Activated CD4-positive, alpha-beta T cell treated with anti-CD3 and anti-CD28 coated beads, Interleukin-2, amount 10 ng/mL, durations not matched to agents 24 days and 14 days (primary cell): ENCODE results near the gene PER1. TPM values are rescaled to one million over a fixed set of nuclear protein-coding genes. Genes with fewer than 3 reads are reported as not detected.
A peak's percentile ranks its signal among the peaks of the same experiment; 100 is the strongest.
"Not testable (repeated sequence)": the region's sequence is repeated elsewhere in the genome, so short reads cannot be mapped to it uniquely, and the experiment has no call there.

Experiments
- DNase-seq: peaks from one replicate; pipeline ENCODE4 v3.0.0; 2022
- H3K27ac Mint-ChIP-seq: one replicate; pipeline ENCODE4 v1.8.0; 2022; ENCODE audit warnings: mild to moderate bottlenecking, mixed read lengths
- H3K27me3 Mint-ChIP-seq: one replicate; pipeline ENCODE4 v1.8.0; 2022; ENCODE audit warnings: mixed read lengths
- H3K36me3 Mint-ChIP-seq: one replicate; pipeline ENCODE4 v1.8.0; 2022; ENCODE audit warnings: low read depth, mild to moderate bottlenecking, mixed read lengths
- H3K4me1 Mint-ChIP-seq: one replicate; pipeline ENCODE4 v1.8.0; 2021; ENCODE audit warnings: mixed read lengths
- H3K4me3 Mint-ChIP-seq: one replicate; pipeline ENCODE4 v1.8.0; 2022; ENCODE audit warnings: mild to moderate bottlenecking, moderate library complexity, mixed read lengths
- H3K9me3 Mint-ChIP-seq: one replicate; pipeline ENCODE4 v1.8.0; 2021; ENCODE audit warnings: mixed read lengths
- intact Hi-C: fragments of 100-400 bp; cut with micrococcal nuclease; formaldehyde crosslinking; loops from one replicate; pipeline ENCODE4 v1.15.1; 2023
- total RNA-seq: library from RNA; stranded (reverse); gene quantifications from 2 replicates; pipeline ENCODE4 v1.2.3, GENCODE V29; 2022

PER1 gene
- total RNA-seq, 1 donor from 2014 or later, result 41.7 TPM

DNA sequence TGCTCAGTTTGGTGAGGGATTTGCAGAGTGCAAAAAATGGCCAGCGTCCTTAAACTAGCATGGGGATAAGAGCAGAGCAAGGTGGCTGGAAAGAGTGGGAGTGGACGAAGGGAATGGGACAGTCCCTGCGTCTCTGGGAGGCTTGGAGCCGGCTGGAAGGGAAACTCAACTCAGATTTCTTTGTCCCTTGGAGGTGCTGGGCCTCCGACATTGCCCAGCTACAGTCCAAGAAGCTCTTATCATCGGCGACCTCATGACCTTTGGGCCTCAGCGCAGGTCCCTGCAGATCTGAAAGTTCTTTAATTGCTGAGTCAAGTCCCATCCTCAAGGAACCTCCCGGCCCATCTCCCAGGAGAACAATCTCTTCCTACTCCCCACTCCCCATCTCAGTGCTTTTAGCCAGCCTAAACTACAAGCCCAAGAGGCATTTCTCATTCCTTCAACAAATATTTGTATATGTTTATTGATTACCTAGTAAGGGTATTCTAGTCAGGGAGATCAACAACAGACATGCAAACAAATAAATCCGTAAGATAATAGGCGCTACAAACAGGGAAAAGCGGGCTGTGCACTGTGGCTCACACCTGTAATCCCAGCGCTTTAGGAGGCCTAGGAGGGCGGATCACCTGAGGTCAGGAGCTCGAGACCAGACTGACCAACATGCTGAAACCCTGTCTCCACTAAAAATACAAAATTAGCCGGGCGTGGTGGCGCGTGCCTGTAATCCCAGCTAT, 25.0 kb upstream of the PER1 start:
- Mint-ChIP-seq H3K36me3 (no peaks in the 10 kb centered on the region), H3K9me3 (no peaks in the 10 kb centered on the region), H3K27me3 (peaks cover 3% of the 10 kb centered on the region), H3K4me1 (peaks cover 41% of the 10 kb centered on the region), H3K27ac (peak overlapping the region; percentile 61), H3K4me3 (peak overlapping the region; percentile 98)
- DNase-seq, result peak; percentile 60
- intact Hi-C loops, result no loop called here

DNA sequence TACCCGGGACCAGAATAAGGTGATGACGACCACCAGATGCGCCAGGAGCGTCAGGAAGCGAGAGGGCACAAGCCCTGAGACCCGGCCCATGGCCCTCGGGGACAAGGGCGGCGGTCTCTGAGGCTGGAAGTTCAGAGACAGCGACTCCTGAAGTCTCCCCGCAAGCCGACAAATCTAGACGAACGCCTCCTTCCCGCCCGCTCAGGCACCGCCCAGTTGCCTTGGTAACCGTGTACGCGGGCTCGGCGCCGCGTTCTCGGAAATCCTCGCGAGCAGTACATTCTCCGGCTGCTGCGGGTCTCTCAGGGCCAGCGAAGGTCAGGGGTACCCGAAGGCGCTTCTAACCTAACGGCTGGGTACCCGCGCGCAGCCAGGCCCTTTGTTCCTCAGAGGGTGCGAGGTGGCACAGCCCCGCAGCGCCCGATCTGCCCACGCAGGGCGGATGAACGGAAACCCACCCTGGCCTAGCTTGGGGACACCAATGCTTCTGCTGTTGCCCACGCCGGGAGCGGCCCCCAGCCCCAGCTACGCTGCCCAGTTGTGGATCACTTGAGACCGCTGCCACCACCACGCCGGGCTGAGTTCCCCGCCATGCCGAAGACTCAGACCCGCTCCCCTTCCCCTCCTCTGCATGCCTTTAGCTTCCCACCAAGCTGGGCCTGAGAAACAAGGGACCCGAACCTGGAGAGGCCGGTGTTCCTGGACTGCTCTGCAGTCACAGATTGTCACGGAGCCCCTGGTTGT, 24.2 kb upstream of the PER1 start, which contains the start of gene TMEM107:
TMEM107 (minus strand) TSS at position 184 of the 744 bp plus-strand sequence; CDS start at position 90, 94 bp downstream.
- H3K27ac Mint-ChIP-seq, result peak within 1 kb of the TSS; percentile 94
- peaks cover 38% of the 10 kb centered on the region for H3K4me1 Mint-ChIP-seq
- DNase-seq, result peak; percentile 97
- H3K36me3 Mint-ChIP-seq, result no peaks in the 10 kb centered on the region
- H3K27me3 Mint-ChIP-seq, result no peaks in the 10 kb centered on the region
- H3K4me3 Mint-ChIP-seq, result peak within 1 kb of the TSS; percentile 98
- no peaks in the 10 kb centered on the region for H3K9me3 Mint-ChIP-seq
- intact Hi-C loops, result no loop called here

DNA sequence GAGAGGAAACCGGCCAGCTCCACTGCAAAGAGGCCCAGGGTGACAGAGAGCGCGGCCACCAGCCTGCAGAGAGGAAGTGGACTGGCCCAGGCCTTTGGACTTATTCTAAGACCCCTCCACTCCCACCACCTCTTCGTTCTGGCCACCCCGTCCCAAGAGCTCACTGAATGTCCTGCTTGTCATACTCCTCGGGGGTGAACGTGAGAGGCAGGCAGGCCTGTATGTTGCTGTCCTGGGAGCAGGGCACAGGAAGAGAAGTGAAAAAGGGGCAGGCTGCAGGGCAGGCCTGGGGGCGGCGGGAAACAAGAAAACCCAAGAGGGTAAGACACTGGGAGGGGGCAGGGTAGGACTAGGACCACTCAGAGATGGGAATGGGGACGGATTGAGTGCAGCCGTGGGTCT, 23.6 kb upstream of the PER1 start:
- Mint-ChIP-seq H3K27me3 (no peaks in the 10 kb centered on the region), H3K4me1 (peaks cover 38% of the 10 kb centered on the region), H3K27ac (peak overlapping the region; percentile 94), H3K9me3 (no peaks in the 10 kb centered on the region), H3K4me3 (peak overlapping the region; percentile 98), H3K36me3 (no peaks in the 10 kb centered on the region)
- intact Hi-C loops, result no loop called here
- DNase-seq, result no peak

DNA sequence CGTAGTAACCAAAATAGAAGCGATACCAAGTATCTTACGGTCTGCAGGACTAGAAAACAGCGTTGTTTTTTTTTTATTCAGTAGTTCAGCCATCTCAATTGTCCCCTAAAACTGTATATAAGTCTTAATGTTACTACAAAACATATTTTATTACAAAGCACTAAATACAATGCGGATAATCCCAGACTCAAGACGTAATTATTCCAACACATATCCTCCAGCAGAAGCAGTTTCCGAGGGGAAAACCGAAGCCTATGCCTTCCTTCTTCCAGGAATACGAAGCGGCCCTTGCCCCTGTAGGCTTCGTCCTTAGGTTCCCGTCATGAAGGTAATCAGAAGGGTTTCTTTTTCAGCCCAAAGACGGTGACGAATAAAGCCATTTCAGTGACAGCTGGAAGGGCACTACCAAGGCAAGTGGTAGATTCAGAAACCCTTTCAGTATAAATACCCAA, 21.7 kb upstream of the PER1 start:
- Mint-ChIP-seq H3K36me3 (no peaks in the 10 kb centered on the region), H3K27ac (peak overlapping the region; percentile 99), H3K27me3 (no peaks in the 10 kb centered on the region), H3K4me1 (peaks cover 38% of the 10 kb centered on the region), H3K4me3 (peak overlapping the region; percentile 98), H3K9me3 (no peaks in the 10 kb centered on the region)
- peak; percentile 73 for DNase-seq
- intact Hi-C loops, result loop anchor here (1.0 to 5.0 kb wide), 6 partner anchors 10 to 73 kb away; partner anchors contain the start of genes CTC1 and PFAS

DNA sequence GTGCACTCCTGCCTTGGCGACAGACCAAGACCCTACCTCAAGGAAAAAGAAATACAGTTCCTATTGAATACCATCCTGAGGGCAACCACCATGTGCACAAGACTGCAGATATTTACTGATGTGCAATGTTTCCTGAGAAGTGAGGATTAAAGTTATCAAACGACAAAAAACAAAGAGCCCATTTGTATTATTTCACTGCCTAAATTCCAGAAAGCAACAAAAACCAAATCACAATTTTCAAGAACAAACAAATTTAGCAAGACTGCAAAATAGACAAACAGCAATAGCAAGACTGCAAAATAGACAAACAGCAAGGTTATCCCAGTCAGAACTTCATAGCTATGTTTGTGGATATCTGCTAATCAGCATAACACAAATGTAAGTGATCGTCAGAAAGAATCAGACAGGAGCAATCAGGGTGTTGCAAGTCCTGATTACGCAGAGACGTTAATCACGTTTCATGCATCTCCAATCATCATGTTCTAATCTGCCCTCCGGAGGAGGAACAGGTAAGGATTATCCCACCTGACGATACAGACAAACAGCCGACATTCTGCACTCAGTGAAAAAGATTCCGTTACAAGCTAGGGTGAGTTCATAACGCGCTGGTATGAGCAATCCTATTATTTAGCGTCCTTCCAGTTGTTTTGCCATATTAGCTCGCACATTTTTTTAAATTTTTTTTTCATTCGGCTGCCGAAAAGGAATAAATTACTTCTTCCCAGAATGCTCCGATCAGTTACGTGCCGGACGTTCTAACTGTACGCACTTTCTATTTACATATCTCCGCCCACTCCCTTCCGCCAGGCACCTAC, 21.1 kb upstream of the PER1 start:
- Mint-ChIP-seq H3K9me3 (no peaks in the 10 kb centered on the region), H3K4me1 (peaks cover 38% of the 10 kb centered on the region)

DNA sequence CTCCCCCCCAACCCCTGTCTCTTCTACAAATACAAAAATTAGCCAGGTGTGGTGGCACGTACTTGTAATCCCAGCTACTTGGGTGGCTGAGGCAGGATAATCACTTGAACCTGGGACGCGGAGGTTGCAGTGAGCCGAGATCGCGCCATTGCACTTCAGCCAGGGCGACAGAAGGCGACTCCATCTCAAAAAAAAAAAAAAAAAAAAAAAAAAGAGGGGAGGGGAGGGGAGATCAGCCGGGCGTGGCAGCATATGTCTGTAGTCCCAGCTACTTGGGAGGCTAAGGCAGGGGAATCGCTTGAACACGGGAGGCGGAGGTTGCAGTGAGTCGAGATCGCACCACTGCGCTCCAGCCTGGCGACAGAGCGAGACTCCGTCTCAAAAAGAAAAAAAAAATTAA, 18.0 kb upstream of the PER1 start:
- H3K27ac Mint-ChIP-seq, H3K4me3 Mint-ChIP-seq, DNase-seq, H3K27me3 Mint-ChIP-seq, H3K36me3 Mint-ChIP-seq, H3K9me3 Mint-ChIP-seq: not testable (repeated sequence)
- intact Hi-C loops, result loop anchor here (5.0 kb wide), 1 partner anchor 77 kb away; the partner anchor contains the start of genes CTC1 and PFAS
- peaks cover 28% of the 10 kb centered on the region for H3K4me1 Mint-ChIP-seq

More for the DNA sequence above, 21.1 kb upstream of the PER1 start:
- H3K4me3 Mint-ChIP-seq, result peak overlapping the region; percentile 98
- H3K27ac Mint-ChIP-seq, result peak overlapping the region; percentile 99
- DNase-seq, result peak; percentile 93
- no peaks in the 10 kb centered on the region for H3K36me3 Mint-ChIP-seq
- intact Hi-C loops, result loop anchor here (1.0 to 5.0 kb wide), 6 partner anchors 9 to 74 kb away; partner anchors contain the start of genes CTC1 and PFAS
- H3K27me3 Mint-ChIP-seq, result no peaks in the 10 kb centered on the region

DNA sequence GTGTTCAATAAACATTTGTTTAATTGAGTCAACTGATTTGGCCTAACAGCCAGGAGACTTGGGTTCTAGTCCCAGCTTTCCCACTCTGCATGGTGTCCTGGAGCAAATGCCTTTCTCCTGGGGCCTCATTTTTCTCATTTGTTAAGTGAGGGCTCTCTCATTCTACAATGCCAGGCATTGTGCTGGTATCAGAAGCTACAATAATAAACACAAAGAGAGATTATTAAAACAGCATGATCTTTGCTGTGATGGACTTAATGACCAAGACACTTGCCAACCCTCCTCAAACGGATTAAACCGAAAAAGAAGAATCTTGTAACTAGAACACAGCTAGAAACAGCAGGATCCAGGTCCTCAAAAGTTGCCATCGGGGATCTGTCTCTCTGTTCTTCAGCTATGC, 15.3 kb upstream of the PER1 start:
- no peak overlapping the region for H3K27ac Mint-ChIP-seq
- no peaks in the 10 kb centered on the region for H3K27me3 Mint-ChIP-seq
- H3K9me3 Mint-ChIP-seq, result no peaks in the 10 kb centered on the region
- H3K36me3 Mint-ChIP-seq, result peaks cover 2% of the 10 kb centered on the region
- DNase-seq, result no peak
- intact Hi-C loops, result no loop called here
- no peak overlapping the region for H3K4me3 Mint-ChIP-seq
- peaks cover 26% of the 10 kb centered on the region for H3K4me1 Mint-ChIP-seq

DNA sequence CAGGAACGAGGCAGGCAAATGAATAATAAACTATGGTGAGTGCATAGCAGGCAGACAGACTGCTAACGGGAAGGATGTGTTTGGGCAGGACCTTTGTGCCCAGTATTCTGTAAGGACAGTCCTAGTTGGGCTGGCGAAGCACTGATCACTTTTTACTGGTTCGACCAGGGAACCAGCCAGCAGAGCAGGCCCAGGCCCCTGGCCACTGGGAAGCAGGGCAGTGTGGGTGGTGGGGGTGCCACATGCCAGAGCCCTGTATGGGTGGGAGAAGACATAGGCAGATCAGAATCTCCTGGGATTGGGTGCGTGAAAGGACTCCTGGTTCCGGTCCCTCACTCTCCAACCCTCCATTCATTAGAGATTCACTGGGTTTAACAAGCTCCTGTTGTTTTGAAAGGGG, 14.5 kb upstream of the PER1 start:
- no peaks in the 10 kb centered on the region for H3K27me3 Mint-ChIP-seq
- intact Hi-C loops, result no loop called here
- H3K4me1 Mint-ChIP-seq, result peaks cover 26% of the 10 kb centered on the region
- H3K27ac Mint-ChIP-seq, result no peak overlapping the region
- no peak for DNase-seq
- H3K9me3 Mint-ChIP-seq, result no peaks in the 10 kb centered on the region
- no peak overlapping the region for H3K4me3 Mint-ChIP-seq
- H3K36me3 Mint-ChIP-seq, result peaks cover 5% of the 10 kb centered on the region

DNA sequence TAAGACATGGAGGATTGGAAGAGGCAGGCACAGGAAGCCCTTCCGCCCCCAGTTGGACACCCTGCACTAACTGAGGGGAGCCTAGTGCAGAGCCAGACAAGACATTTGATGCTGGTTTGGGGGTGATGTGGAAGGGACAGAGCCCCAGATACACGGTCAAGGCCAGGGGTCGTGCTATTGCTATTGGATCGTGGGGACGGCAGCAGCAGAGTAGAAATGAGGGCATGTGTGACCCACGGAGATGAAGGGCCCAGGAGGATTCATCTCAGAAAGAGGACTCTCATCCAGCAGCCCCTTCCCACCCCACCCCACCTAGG, 12.6 kb upstream of the PER1 start:
- peak overlapping the region; percentile 99 for H3K27ac Mint-ChIP-seq
- H3K9me3 Mint-ChIP-seq, result no peaks in the 10 kb centered on the region
- peak overlapping the region; percentile 92 for H3K4me3 Mint-ChIP-seq
- peaks cover 44% of the 10 kb centered on the region for H3K4me1 Mint-ChIP-seq
- intact Hi-C loops, result loop anchor here (1.0 kb wide), 2 partner anchors 9 to 23 kb away; no protein-coding TSS in a partner anchor
- DNase-seq, result peak; percentile 76
- H3K27me3 Mint-ChIP-seq, result no peaks in the 10 kb centered on the region
- H3K36me3 Mint-ChIP-seq, result peaks cover 24% of the 10 kb centered on the region

DNA sequence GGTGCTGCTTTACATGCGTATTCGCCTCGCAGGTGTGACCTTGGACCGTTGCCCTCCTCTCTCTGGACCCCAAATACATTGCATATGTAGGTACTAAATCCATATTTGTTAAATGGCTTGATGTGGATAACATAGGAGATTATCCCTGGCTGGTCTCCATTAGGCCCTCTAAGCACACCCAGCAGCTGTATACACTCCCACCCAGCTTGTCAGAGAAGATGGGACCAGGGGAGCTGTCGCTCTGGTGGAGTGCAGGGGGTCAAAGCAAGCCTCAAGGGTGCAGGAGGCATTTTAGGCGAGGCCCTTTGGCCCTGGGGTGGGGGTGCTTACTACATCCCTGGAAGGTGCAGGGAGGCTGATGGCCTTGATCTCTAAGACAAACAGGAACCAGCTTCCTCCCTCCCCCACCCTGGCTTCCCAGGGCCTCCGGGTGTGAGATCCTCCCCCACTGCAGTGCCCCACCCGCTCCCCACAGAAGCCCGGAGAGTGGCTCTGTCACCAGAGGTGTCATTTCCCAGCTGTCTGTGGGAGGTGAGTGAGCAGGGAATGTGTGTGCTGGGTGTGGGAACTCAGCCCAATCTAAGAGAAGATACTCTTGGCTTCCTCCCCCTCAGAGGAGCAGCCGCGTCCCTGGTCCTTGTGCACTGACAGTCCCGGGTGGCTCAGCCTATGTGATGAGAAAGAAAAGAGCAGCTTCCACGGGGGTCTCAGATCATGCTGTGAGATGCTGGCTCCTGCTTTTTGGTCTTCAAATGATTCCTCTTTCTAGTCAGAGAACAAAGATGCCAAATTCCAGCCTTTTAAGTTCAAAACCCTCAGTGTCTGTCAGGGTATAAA, 12.0 kb upstream of the PER1 start:
- Mint-ChIP-seq H3K4me1 (peaks cover 50% of the 10 kb centered on the region), H3K27me3 (no peaks in the 10 kb centered on the region), H3K36me3 (peaks cover 28% of the 10 kb centered on the region), H3K9me3 (no peaks in the 10 kb centered on the region), H3K27ac (peak overlapping the region; percentile 99), H3K4me3 (peak overlapping the region; percentile 92)
- peak; percentile 93 for DNase-seq
- intact Hi-C loops, result loop anchor here (1.0 kb wide), 2 partner anchors 9 to 23 kb away; no protein-coding TSS in a partner anchor

DNA sequence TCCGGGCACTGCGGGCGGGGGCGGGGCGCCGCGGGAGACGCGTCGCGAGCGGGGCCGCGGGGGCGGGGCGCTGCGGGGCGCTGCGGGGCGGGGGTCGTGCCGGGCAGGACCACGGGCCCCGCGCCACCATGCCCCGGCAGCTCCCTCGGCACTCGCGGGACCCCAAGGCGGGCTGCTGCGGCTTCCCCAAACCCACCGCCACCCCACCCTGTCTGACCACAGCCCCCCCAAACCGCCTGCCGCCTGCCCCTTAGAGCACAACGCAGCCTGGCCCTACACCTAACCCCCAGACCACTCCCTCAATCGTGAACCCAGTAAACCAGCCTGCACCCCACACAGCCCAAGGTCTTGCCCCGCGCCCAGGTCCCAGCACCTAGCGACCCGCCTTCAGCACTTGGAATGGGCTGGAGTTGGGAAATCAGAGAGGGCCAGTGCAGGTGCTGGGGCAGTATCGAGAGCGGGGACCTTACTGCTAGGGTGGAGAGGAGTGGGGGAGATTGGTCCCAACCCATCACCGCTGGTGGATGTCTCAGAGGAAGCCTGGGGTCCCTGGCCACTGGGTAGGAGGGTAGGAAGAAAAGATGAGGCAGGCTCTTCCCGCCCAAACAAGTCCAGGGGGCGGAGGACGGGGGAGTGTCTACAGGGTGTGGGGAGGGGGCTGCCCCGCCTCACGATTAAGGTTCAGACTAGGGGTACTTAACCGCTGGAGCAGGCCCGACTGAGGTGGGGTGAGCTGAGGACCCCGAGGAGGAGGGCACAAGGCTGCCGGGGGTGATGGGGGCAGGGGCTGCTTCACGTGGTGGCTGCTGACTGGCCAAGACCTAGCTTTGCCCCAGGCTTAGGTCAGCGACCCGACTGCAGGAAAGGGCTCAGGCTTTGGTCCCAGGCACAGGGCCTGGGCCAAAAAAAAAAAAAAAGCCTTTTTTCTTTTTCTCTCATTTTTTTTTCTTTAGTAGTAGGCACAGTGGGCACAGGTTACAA, 11.1 kb upstream of the PER1 start:
- DNase-seq, result peak; percentile 77
- Mint-ChIP-seq H3K9me3 (no peaks in the 10 kb centered on the region), H3K27me3 (no peaks in the 10 kb centered on the region), H3K4me3 (peak overlapping the region; percentile 92), H3K4me1 (peaks cover 57% of the 10 kb centered on the region), H3K36me3 (peaks cover 34% of the 10 kb centered on the region), H3K27ac (peak overlapping the region; percentile 99)
- intact Hi-C loops, result no loop called here
